Liver (tissue), 9 donors: ENCODE data around the gene ITGB6. TPM values are rescaled to one million over a fixed set of nuclear protein-coding genes. Genes with fewer than 3 reads are reported as not detected.

Source experiments
- DNase-seq: peaks from one replicate; pipeline ENCODE4 v3.0.0-alpha.2; 2017; ENCODE audit warnings: low spot score
- H3K27ac ChIP-seq, 2 donors: one replicate each; pipeline ENCODE4 v1.7.0; 2013; ENCODE audit warnings: inconsistent platforms in 2 of 2, low read length in 2 of 2, control low read depth in 1 of 2, low read depth in 1 of 2, mild to moderate bottlenecking in 1 of 2
- H3K27me3 ChIP-seq, 4 donors: one replicate each; pipeline versions ENCODE4 v1.6.1 to v1.7.0; 2013; ENCODE audit warnings: low read length in 3 of 4, inconsistent platforms in 1 of 4, mild to moderate bottlenecking in 1 of 4, moderate library complexity in 1 of 4; ENCODE audit not compliant: control insufficient read depth in 4 of 4, insufficient read depth in 4 of 4
- H3K36me3 ChIP-seq, 4 donors: one replicate each; pipeline versions ENCODE4 v1.6.1 to v1.7.0; 2013; ENCODE audit warnings: low read length in 3 of 4, mild to moderate bottlenecking in 3 of 4, low read depth in 1 of 4, moderate library complexity in 1 of 4; ENCODE audit not compliant: control insufficient read depth in 4 of 4, insufficient read depth in 3 of 4
- H3K4me1 ChIP-seq, 4 donors: one replicate each; pipeline versions ENCODE4 v1.6.1 to v1.7.0; 2013; ENCODE audit warnings: low read length in 3 of 4, mild to moderate bottlenecking in 3 of 4, moderate library complexity in 1 of 4; ENCODE audit not compliant: control insufficient read depth in 4 of 4, insufficient read depth in 4 of 4
- H3K4me3 ChIP-seq, 3 donors: one replicate each; pipeline versions ENCODE4 v1.6.1 to v1.7.0; 2013; ENCODE audit warnings: low read length in 3 of 3, control low read depth in 1 of 3, low read depth in 1 of 3, mild to moderate bottlenecking in 1 of 3
- H3K9ac ChIP-seq, 2 donors: one replicate each; pipeline ENCODE4 v1.7.0; 2013; ENCODE audit warnings: low read length in 2 of 2, mild to moderate bottlenecking in 2 of 2, moderate library complexity in 2 of 2, control low read depth in 1 of 2, low read depth in 1 of 2
- H3K9me3 ChIP-seq, 4 donors: one replicate each; pipeline versions ENCODE4 v1.6.1 to v1.7.0; 2013; ENCODE audit warnings: low read length in 3 of 4; ENCODE audit not compliant: control insufficient read depth in 4 of 4
- EGR1 ChIP-seq, 2 donors: IDR thresholded peaks; 2 replicates each; pipeline ENCODE4 v1.6.1; 2016 to 2018; ENCODE audit warnings: antibody characterized with exemption in 2 of 2, low read depth in 2 of 2
- FOXA1 ChIP-seq: IDR thresholded peaks from 2 replicates; pipeline ENCODE4 v1.6.1; 2016; ENCODE audit warnings: antibody characterized with exemption
- FOXA2 ChIP-seq: IDR thresholded peaks from 2 replicates; pipeline ENCODE4 v1.6.1; 2016; ENCODE audit warnings: antibody characterized with exemption
- GABPA ChIP-seq, 2 donors: IDR thresholded peaks in 1 of 2; conservative IDR thresholded peaks in 1 of 2; 2 replicates each; pipeline ENCODE4 v1.6.1; 2016; ENCODE audit warnings: antibody characterized with exemption in 2 of 2, mild to moderate bottlenecking in 1 of 2, moderate library complexity in 1 of 2
- HNF4A ChIP-seq, 2 donors: conservative IDR thresholded peaks; 2 replicates each; pipeline ENCODE4 v1.6.1; 2016; ENCODE audit warnings: antibody characterized with exemption in 2 of 2, mild to moderate bottlenecking in 2 of 2
- HNF4G ChIP-seq: IDR thresholded peaks from 2 replicates; pipeline ENCODE4 v1.6.1; 2016; ENCODE audit warnings: antibody characterized with exemption
- JUND ChIP-seq, 2 donors: IDR thresholded peaks; 2 replicates each; pipeline ENCODE4 v1.6.1; 2016; ENCODE audit warnings: antibody characterized with exemption in 2 of 2
- NR2F2 ChIP-seq: IDR thresholded peaks from 2 replicates; pipeline ENCODE4 v1.6.1; 2016; ENCODE audit warnings: antibody characterized with exemption
- RAD21 ChIP-seq, 2 donors: IDR thresholded peaks; 2 replicates each; pipeline ENCODE4 v1.6.1; 2016; ENCODE audit warnings: antibody characterized with exemption in 2 of 2, mild to moderate bottlenecking in 2 of 2
- RXRA ChIP-seq, 2 donors: IDR thresholded peaks; 2 replicates each; pipeline ENCODE4 v1.6.1; 2017 to 2018; ENCODE audit warnings: antibody characterized with exemption in 2 of 2, mild to moderate bottlenecking in 1 of 2
- SP1 ChIP-seq: IDR thresholded peaks from 2 replicates; pipeline ENCODE4 v1.6.1; 2018; ENCODE audit warnings: antibody characterized with exemption, mild to moderate bottlenecking
- TAF1 ChIP-seq: conservative IDR thresholded peaks from 2 replicates; pipeline ENCODE4 v1.6.1; 2016; ENCODE audit warnings: antibody characterized with exemption, mild to moderate bottlenecking
- YY1 ChIP-seq: IDR thresholded peaks from 2 replicates; pipeline ENCODE4 v1.6.1; 2016; ENCODE audit warnings: antibody characterized with exemption, mild to moderate bottlenecking
- WGBS: extraction: QIAGEN DNeasy Blood & Tissue Kit; methylation state at CpG from one replicate; pipeline ENCODE4 v1.1.7; 2013; 5-methylcytosine and 5-hydroxymethylcytosine counted together
- polyA plus RNA-seq, 2 donors: library from polyadenylated mRNA; stranded (reverse) in 1 of 2; unstranded in 1 of 2; fragments of 200-250 nt in 1 of 2; fragments of >200 nt in 1 of 2; fragmentation: Nextera tagmentation in 1 of 2; extraction: Ambion mirVana in 1 of 2; gene quantifications; one replicate each; pipeline versions ENCODE4 v1.2.1 to v1.2.3, GENCODE V29; 2013 to 2015
- total RNA-seq, 2 donors: library from RNA; depleted of rRNA; stranded (reverse); fragments of >200 nt; gene quantifications; one replicate each; pipeline ENCODE4 v1.2.3, GENCODE V29; 2014
- TF ChIP-seq, protein P1 (sequence below): fragments of 150-350 bp; IDR thresholded peaks from 2 replicates; pipeline ENCODE4 v1.5.1; 2017; ENCODE audit warnings: improper control_type of control experiment, low read depth, low read length; ENCODE audit not compliant: missing input control
- TF ChIP-seq, protein P2 (sequence below): IDR thresholded peaks from 2 replicates; pipeline ENCODE4 v1.6.1; 2016; ENCODE audit warnings: antibody characterized with exemption
- TF ChIP-seq, protein P3 (sequence below): IDR thresholded peaks from 2 replicates; pipeline ENCODE4 v1.6.1; 2016; ENCODE audit warnings: antibody characterized with exemption
- TF ChIP-seq, protein P4 (sequence below): IDR thresholded peaks from 2 replicates; pipeline ENCODE4 v1.6.1; 2016; ENCODE audit warnings: antibody characterized with exemption
- TF ChIP-seq, protein P5 (sequence below): IDR thresholded peaks from 2 replicates; pipeline ENCODE4 v1.6.1; 2016; ENCODE audit warnings: antibody characterized with exemption, mild to moderate bottlenecking
- donor health status: healthy.
- donor health status: healthy.
- donor health status: healthy.
- donor health status: healthy.
- donor health status: healthy.

ITGB6 gene
- total and polyA plus RNA-seq, 4 donors, result 0.03 to 0.10 (median 0.08) TPM; not detected in 1

DNA sequence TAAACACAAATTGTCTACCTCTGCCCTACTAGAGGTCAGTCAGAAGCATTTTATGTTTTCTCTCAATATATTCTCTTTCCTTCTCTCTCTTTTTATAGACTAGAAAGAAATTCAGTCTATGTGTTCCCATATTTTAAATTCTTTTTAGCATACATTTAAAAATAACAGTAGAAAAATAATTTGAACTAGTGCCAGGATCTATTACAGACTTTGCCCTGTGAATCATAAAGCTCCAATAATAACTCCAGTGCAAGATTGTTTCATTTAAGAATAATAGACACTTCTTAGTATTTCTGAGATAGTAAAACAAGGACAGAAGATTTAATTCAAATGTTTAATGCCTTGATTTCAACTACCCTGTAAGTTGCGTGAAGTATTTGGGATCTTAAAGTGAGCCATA lies 60.1 kb downstream of the ITGB6 start:
- Histone ChIP-seq H3K9me3 (no peaks in the 10 kb centered on the region), H3K4me3 (no peak overlapping the region), H3K4me1 (no peaks in the 10 kb centered on the region), H3K9ac (no peak overlapping the region), H3K27me3 (no peaks in the 10 kb centered on the region), H3K36me3 (no peaks in the 10 kb centered on the region), H3K27ac (no peak overlapping the region)
- WGBS, result 88% methylated on average over 1 of the region's 1 CpG
- no peak for TF ChIP-seq NR2F2
- TF ChIP-seq, protein P1, sequence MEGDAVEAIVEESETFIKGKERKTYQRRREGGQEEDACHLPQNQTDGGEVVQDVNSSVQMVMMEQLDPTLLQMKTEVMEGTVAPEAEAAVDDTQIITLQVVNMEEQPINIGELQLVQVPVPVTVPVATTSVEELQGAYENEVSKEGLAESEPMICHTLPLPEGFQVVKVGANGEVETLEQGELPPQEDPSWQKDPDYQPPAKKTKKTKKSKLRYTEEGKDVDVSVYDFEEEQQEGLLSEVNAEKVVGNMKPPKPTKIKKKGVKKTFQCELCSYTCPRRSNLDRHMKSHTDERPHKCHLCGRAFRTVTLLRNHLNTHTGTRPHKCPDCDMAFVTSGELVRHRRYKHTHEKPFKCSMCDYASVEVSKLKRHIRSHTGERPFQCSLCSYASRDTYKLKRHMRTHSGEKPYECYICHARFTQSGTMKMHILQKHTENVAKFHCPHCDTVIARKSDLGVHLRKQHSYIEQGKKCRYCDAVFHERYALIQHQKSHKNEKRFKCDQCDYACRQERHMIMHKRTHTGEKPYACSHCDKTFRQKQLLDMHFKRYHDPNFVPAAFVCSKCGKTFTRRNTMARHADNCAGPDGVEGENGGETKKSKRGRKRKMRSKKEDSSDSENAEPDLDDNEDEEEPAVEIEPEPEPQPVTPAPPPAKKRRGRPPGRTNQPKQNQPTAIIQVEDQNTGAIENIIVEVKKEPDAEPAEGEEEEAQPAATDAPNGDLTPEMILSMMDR, result no peak
- TF ChIP-seq, protein P2, sequence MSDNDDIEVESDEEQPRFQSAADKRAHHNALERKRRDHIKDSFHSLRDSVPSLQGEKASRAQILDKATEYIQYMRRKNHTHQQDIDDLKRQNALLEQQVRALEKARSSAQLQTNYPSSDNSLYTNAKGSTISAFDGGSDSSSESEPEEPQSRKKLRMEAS, result no peak
- TF ChIP-seq RAD21 (IDR thresholded peaks at IDR 0.05), result no peak
- TF ChIP-seq YY1, result no peak
- TF ChIP-seq HNF4G, result no peak
- DNase-seq, result no peak

DNA sequence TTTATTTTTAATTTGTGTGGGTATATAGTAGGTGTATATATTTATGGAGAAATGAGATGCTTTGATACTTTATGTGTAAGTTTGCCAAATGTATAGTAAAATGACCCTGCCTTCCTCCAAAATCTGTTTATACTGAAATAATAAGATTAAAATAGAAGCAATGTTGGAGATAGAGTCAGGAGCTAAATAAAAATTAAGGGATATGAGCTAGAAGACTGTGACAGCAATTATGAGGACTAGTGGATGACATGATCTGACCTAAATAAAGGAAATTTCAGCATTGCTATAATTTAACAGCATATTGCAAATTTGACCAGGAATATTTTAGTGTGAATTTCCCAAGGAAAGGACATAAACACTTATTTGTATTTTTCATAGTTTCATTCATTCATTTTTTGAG lies 60.7 kb downstream of the ITGB6 start:
- H3K36me3 ChIP-seq, result no peaks in the 10 kb centered on the region
- H3K27me3 ChIP-seq, result no peaks in the 10 kb centered on the region
- TF ChIP-seq EGR1 (IDR thresholded peaks at IDR 0.05; ENCODE audit: low read depth in 2 of 2) (no peak), GABPA (IDR thresholded peaks at IDR 0.05 in 1 of 2, conservative IDR thresholded peaks at IDR 0.05 in 1 of 2) (no peak), FOXA1 (no peak), YY1 (no peak), HNF4A (conservative IDR thresholded peaks at IDR 0.05) (no peak), RAD21 (IDR thresholded peaks at IDR 0.05) (no peak), RXRA (IDR thresholded peaks at IDR 0.05) (no peak), HNF4G (no peak), JUND (IDR thresholded peaks at IDR 0.05) (no peak), TAF1 (no peak), SP1 (no peak), NR2F2 (no peak), FOXA2 (no peak)
- TF ChIP-seq, protein P3, sequence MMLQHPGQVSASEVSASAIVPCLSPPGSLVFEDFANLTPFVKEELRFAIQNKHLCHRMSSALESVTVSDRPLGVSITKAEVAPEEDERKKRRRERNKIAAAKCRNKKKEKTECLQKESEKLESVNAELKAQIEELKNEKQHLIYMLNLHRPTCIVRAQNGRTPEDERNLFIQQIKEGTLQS, result no peak
- TF ChIP-seq, protein P2, result no peak
- TF ChIP-seq, protein P4, sequence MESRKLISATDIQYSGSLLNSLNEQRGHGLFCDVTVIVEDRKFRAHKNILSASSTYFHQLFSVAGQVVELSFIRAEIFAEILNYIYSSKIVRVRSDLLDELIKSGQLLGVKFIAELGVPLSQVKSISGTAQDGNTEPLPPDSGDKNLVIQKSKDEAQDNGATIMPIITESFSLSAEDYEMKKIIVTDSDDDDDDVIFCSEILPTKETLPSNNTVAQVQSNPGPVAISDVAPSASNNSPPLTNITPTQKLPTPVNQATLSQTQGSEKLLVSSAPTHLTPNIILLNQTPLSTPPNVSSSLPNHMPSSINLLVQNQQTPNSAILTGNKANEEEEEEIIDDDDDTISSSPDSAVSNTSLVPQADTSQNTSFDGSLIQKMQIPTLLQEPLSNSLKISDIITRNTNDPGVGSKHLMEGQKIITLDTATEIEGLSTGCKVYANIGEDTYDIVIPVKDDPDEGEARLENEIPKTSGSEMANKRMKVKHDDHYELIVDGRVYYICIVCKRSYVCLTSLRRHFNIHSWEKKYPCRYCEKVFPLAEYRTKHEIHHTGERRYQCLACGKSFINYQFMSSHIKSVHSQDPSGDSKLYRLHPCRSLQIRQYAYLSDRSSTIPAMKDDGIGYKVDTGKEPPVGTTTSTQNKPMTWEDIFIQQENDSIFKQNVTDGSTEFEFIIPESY, result no peak
- TF ChIP-seq, protein P1, result no peak
- TF ChIP-seq, protein P5, sequence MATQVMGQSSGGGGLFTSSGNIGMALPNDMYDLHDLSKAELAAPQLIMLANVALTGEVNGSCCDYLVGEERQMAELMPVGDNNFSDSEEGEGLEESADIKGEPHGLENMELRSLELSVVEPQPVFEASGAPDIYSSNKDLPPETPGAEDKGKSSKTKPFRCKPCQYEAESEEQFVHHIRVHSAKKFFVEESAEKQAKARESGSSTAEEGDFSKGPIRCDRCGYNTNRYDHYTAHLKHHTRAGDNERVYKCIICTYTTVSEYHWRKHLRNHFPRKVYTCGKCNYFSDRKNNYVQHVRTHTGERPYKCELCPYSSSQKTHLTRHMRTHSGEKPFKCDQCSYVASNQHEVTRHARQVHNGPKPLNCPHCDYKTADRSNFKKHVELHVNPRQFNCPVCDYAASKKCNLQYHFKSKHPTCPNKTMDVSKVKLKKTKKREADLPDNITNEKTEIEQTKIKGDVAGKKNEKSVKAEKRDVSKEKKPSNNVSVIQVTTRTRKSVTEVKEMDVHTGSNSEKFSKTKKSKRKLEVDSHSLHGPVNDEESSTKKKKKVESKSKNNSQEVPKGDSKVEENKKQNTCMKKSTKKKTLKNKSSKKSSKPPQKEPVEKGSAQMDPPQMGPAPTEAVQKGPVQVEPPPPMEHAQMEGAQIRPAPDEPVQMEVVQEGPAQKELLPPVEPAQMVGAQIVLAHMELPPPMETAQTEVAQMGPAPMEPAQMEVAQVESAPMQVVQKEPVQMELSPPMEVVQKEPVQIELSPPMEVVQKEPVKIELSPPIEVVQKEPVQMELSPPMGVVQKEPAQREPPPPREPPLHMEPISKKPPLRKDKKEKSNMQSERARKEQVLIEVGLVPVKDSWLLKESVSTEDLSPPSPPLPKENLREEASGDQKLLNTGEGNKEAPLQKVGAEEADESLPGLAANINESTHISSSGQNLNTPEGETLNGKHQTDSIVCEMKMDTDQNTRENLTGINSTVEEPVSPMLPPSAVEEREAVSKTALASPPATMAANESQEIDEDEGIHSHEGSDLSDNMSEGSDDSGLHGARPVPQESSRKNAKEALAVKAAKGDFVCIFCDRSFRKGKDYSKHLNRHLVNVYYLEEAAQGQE, result no peak
- no peak overlapping the region for H3K27ac ChIP-seq
- H3K9ac ChIP-seq, result no peak overlapping the region
- no peak overlapping the region for H3K4me3 ChIP-seq
- no peak for DNase-seq
- no peaks in the 10 kb centered on the region for H3K9me3 ChIP-seq
- no peaks in the 10 kb centered on the region for H3K4me1 ChIP-seq
